HFFc6 (cell line): Measurements from ENCODE around the gene PANK2. TPM values are rescaled to one million over a fixed set of nuclear protein-coding genes. Genes with fewer than 3 reads are reported as not detected.
A peak's percentile ranks its signal among the peaks of the same experiment; 100 is the strongest.

Source experiments
- DNase-seq: peaks from one replicate; pipeline ENCODE4 v3.0.0-alpha.2; 2018
- H3K27ac Mint-ChIP-seq: 2 replicates; pipeline ENCODE4 v1.8.0; 2020; ENCODE audit warnings: mild to moderate bottlenecking, mixed read lengths
- H3K27me3 Mint-ChIP-seq: 2 replicates; pipeline ENCODE4 v1.8.0; 2021; ENCODE audit warnings: mild to moderate bottlenecking, moderate library complexity, mixed read lengths; ENCODE audit not compliant: insufficient read depth
- H3K36me3 Mint-ChIP-seq: 2 replicates; pipeline ENCODE4 v1.8.0; 2021; ENCODE audit warnings: low read depth, mixed read lengths
- H3K4me1 Mint-ChIP-seq: 2 replicates; pipeline ENCODE4 v1.8.0; 2020; ENCODE audit warnings: low read depth, mixed read lengths
- H3K4me3 Mint-ChIP-seq: 2 replicates; pipeline ENCODE4 v1.8.0; 2020; ENCODE audit warnings: mild to moderate bottlenecking, moderate library complexity, mixed read lengths
- H3K9me3 Mint-ChIP-seq: 2 replicates; pipeline ENCODE4 v1.8.0; 2020; ENCODE audit warnings: mild to moderate bottlenecking, mixed read lengths
- total RNA-seq, 6 experiments: library from RNA; stranded (reverse); fragmentation: NEBNext Ultra II Directional; extraction: Animal tissue kit (Norgen Biotek cat#: 25700); gene quantifications; 2 replicates in 1 of 6; 3 replicates in 5 of 6; pipeline ENCODE4 v1.2.3, GENCODE V29; 2021
- TF ChIP-seq, protein P1 (sequence below): fragments of 200-600 bp; sonication (generic); IDR thresholded peaks from 2 replicates; pipeline ENCODE4 v1.5.0; 2021; ENCODE audit warnings: antibody characterized with exemption, mild to moderate bottlenecking

PANK2 gene
- total RNA-seq, 6 experiments from 2014 or later: 34.5 to 40.7 (median 38.3) TPM

GRCh38 chr20:3922223-3922982 lies 33.2 kb downstream of the PANK2 start:
- H3K9me3 Mint-ChIP-seq: no peaks in the 10 kb centered on the region; the same call in 1 of the 2 replicates
- H3K27me3 Mint-ChIP-seq: peaks cover 9% of the 10 kb centered on the region
- peaks cover 49% of the 10 kb centered on the region for H3K36me3 Mint-ChIP-seq
- H3K27ac Mint-ChIP-seq: peak overlapping the region; percentile 49
- TF ChIP-seq, protein P1, sequence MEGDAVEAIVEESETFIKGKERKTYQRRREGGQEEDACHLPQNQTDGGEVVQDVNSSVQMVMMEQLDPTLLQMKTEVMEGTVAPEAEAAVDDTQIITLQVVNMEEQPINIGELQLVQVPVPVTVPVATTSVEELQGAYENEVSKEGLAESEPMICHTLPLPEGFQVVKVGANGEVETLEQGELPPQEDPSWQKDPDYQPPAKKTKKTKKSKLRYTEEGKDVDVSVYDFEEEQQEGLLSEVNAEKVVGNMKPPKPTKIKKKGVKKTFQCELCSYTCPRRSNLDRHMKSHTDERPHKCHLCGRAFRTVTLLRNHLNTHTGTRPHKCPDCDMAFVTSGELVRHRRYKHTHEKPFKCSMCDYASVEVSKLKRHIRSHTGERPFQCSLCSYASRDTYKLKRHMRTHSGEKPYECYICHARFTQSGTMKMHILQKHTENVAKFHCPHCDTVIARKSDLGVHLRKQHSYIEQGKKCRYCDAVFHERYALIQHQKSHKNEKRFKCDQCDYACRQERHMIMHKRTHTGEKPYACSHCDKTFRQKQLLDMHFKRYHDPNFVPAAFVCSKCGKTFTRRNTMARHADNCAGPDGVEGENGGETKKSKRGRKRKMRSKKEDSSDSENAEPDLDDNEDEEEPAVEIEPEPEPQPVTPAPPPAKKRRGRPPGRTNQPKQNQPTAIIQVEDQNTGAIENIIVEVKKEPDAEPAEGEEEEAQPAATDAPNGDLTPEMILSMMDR: no peak
- H3K4me3 Mint-ChIP-seq: no peak overlapping the region
- DNase-seq: no peak
- H3K4me1 Mint-ChIP-seq: peaks cover 60% of the 10 kb centered on the region

GRCh38 chr20:3922983-3923339 lies 33.8 kb downstream of the PANK2 start:
- Mint-ChIP-seq H3K27me3 (peaks cover 13% of the 10 kb centered on the region), H3K9me3 (no peaks in the 10 kb centered on the region; the same call in 1 of the 2 replicates), H3K27ac (peak overlapping the region; percentile 75; the same call in 1 of the 2 replicates), H3K4me1 (peaks cover 65% of the 10 kb centered on the region), H3K4me3 (no peak overlapping the region), H3K36me3 (peaks cover 53% of the 10 kb centered on the region)
- DNase-seq: no peak
- TF ChIP-seq, protein P1: no peak

DNA sequence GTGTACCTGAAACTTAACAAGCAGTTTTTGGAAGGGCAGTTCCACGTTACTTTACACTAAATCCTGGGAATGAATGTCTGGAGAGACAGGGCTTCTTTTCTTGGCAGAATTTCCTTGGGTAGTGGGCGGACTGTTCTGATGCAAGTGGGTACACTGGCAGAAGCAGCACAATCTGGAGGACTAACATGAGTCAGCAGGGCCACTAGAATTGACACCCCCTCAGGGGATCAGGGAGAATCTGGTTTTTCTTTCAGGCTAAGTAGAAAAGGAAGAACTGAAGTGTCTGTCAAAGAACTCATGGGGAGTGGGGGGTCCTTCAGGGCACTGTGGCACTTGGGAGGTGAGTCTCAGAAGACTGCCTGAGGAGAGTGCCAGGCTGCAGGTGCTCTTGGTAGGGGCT lies 34.6 kb downstream of the PANK2 start:
- peaks cover 63% of the 10 kb centered on the region for H3K4me1 Mint-ChIP-seq
- H3K27ac Mint-ChIP-seq: peak overlapping the region; percentile 75
- DNase-seq: peak; percentile 41
- peak overlapping the region; percentile 9; the same call in 1 of the 2 replicates for H3K4me3 Mint-ChIP-seq
- H3K27me3 Mint-ChIP-seq: peaks cover 18% of the 10 kb centered on the region
- H3K9me3 Mint-ChIP-seq: no peaks in the 10 kb centered on the region; the same call in 1 of the 2 replicates
- TF ChIP-seq, protein P1: no peak
- H3K36me3 Mint-ChIP-seq: peaks cover 50% of the 10 kb centered on the region

DNA sequence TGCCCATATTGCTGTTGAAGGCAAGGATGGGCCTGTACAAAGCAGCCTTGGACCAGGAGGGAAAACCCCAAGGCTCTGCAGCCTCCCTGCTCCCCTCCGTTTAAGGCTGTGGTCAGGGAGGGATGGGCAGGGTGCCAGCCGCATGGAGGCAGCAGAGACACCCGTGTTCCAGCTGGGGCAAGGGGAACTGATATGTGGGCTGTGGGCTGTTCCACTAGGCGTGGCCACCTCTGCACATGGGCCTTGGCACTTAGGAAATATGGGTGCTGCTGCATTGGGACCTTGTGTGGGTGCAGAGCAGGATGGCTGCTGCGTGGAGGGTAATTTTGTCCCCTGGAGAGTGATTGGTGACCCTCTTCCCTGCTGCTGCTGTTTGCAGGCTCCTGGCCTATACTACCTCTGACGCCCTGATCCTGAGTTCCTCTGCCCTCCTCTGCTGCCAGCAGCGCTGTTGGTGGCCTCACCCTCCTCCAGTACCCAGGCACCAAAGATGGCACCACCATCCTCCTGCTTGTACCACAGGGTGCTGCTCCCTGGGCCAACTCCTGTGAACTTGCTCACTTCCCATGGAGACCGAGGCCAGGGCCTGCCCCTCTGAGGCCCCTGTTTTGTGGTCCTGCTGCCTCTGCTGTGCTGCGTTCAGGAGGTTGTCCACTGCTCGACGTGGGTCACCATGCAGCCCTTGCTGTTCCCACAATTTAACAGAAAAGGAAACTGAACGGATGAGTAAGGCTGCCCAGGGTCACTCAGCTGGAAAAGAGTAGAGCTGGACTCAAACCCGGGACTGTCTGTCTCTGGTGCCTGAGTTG lies 35.3 kb downstream of the PANK2 start:
- Mint-ChIP-seq H3K9me3 (no peaks in the 10 kb centered on the region; the same call in 1 of the 2 replicates), H3K4me1 (peaks cover 61% of the 10 kb centered on the region), H3K27me3 (peaks cover 22% of the 10 kb centered on the region), H3K4me3 (no peak overlapping the region), H3K27ac (peak overlapping the region; percentile 47), H3K36me3 (peaks cover 43% of the 10 kb centered on the region)
- TF ChIP-seq, protein P1: no peak
- no peak for DNase-seq

GRCh38 chr20:3925113-3925695 lies 36.0 kb downstream of the PANK2 start:
- H3K4me1 Mint-ChIP-seq: peaks cover 67% of the 10 kb centered on the region
- H3K36me3 Mint-ChIP-seq: peaks cover 42% of the 10 kb centered on the region
- H3K27ac Mint-ChIP-seq: peak overlapping the region; percentile 75; the same call in 1 of the 2 replicates
- H3K27me3 Mint-ChIP-seq: peaks cover 24% of the 10 kb centered on the region
- H3K4me3 Mint-ChIP-seq: no peak overlapping the region
- H3K9me3 Mint-ChIP-seq: no peaks in the 10 kb centered on the region; the same call in 1 of the 2 replicates
- TF ChIP-seq, protein P1: no peak
- DNase-seq: no peak
